ENCODE data around the gene TPK1. TPM values are rescaled to one million over a fixed set of nuclear protein-coding genes. Genes with fewer than 3 reads are reported as not detected.
A peak's percentile ranks its signal among the peaks of the same experiment; 100 is the strongest.

Gene TPK1
- total and polyA plus RNA-seq, 2 experiments from 2014 or later: 5.9 to 7.3 TPM

- TF ChIP-seq, protein P1, sequence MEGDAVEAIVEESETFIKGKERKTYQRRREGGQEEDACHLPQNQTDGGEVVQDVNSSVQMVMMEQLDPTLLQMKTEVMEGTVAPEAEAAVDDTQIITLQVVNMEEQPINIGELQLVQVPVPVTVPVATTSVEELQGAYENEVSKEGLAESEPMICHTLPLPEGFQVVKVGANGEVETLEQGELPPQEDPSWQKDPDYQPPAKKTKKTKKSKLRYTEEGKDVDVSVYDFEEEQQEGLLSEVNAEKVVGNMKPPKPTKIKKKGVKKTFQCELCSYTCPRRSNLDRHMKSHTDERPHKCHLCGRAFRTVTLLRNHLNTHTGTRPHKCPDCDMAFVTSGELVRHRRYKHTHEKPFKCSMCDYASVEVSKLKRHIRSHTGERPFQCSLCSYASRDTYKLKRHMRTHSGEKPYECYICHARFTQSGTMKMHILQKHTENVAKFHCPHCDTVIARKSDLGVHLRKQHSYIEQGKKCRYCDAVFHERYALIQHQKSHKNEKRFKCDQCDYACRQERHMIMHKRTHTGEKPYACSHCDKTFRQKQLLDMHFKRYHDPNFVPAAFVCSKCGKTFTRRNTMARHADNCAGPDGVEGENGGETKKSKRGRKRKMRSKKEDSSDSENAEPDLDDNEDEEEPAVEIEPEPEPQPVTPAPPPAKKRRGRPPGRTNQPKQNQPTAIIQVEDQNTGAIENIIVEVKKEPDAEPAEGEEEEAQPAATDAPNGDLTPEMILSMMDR (IDR thresholded peaks at IDR 0.05; ENCODE audit: low read depth, low read length): no peak
- Histone ChIP-seq H3K36me3 (no peaks in the 10 kb centered on the region), H3K4me3 (no peak overlapping the region), H3K9me3 (ENCODE audit: low read depth) (no peaks in the 10 kb centered on the region), H3K4me1 (ENCODE audit: low read depth) (peaks cover 16% of the 10 kb centered on the region), H3K27ac (no peak overlapping the region), H3K27me3 (no peaks in the 10 kb centered on the region)
- peak in 1 of 2 donors; percentile 15 for DNase-seq (ENCODE audit: low read depth in 1 of 2, low spot score in 1 of 2)
Measured at GRCh38 chr7:144747936-144748335, 87.9 kb downstream of the TPK1 start.

GRCh38 chr7:144738708-144739314 lies 97.0 kb downstream of the TPK1 start:
- no peaks in the 10 kb centered on the region for H3K9me3 ChIP-seq (ENCODE audit: low read depth)
- peak; percentile 46 to 54 for DNase-seq (ENCODE audit: low read depth in 1 of 2, low spot score in 1 of 2)
- H3K36me3 ChIP-seq: no peaks in the 10 kb centered on the region
- H3K4me1 ChIP-seq (ENCODE audit: low read depth): no peaks in the 10 kb centered on the region
- TF ChIP-seq, protein P1 (IDR thresholded peaks at IDR 0.05; ENCODE audit: low read depth, low read length): peak; percentile 80
- no peak overlapping the region for H3K27ac ChIP-seq
- H3K27me3 ChIP-seq: no peaks in the 10 kb centered on the region
- no peak overlapping the region for H3K4me3 ChIP-seq

GRCh38 chr7:144738146-144738545 lies 97.7 kb downstream of the TPK1 start:
- no peaks in the 10 kb centered on the region for H3K27me3 ChIP-seq
- DNase-seq (ENCODE audit: low read depth in 1 of 2, low spot score in 1 of 2): peak in 1 of 2 donors; percentile 4

GRCh38 chr7:144736880-144737493 lies 98.9 kb downstream of the TPK1 start:
- Histone ChIP-seq H3K4me3 (no peak overlapping the region), H3K4me1 (ENCODE audit: low read depth) (no peaks in the 10 kb centered on the region), H3K36me3 (no peaks in the 10 kb centered on the region), H3K27me3 (no peaks in the 10 kb centered on the region), H3K9me3 (ENCODE audit: low read depth) (no peaks in the 10 kb centered on the region), H3K27ac (no peak overlapping the region)
- TF ChIP-seq, protein P1 (IDR thresholded peaks at IDR 0.05; ENCODE audit: low read depth, low read length): no peak
- no peak for DNase-seq (ENCODE audit: low read depth in 1 of 2, low spot score in 1 of 2)

More at GRCh38 chr7:144738146-144738545, 97.7 kb downstream of the TPK1 start:
- TF ChIP-seq, protein P1 (IDR thresholded peaks at IDR 0.05; ENCODE audit: low read depth, low read length): no peak
- H3K9me3 ChIP-seq (ENCODE audit: low read depth): no peaks in the 10 kb centered on the region
- no peak overlapping the region for H3K4me3 ChIP-seq
- no peaks in the 10 kb centered on the region for H3K4me1 ChIP-seq (ENCODE audit: low read depth)
- no peak overlapping the region for H3K27ac ChIP-seq
- H3K36me3 ChIP-seq: no peaks in the 10 kb centered on the region

DNA sequence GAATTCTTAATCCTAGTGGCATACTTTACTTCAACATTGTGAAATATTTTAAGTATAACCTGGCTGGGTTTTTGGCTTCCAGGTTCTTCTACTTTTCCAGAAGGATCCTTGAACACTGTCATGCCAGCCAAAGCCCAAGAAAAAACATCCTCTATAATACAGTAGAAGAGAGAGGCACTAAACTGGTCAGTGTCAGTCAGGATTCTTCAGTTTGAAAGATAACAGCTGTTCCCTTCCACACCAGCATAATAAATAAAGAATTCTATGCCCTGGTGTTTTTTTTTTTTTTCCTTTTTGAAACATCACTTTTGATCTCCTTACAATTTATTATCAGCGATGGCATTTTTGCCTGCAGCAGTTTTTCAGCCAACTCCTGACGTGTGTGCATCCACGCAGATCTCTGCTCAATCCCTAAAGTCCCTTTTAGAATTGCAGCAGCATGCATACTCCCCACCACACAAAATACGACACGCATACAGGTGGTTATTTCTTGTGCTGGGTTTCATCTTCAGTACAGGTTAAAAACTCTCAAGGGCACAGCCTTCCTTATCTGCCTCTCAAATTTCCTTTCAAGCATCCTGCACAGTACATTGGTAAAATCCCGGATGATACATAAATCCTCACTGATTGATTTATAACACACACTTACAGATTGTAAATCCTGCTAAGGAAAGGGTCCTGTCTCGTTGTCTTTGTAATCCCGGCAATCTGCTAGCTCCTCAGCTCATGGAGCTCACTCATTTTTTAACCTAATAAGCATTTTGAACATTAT lies 100.2 kb downstream of the TPK1 start:
- no peaks in the 10 kb centered on the region for H3K9me3 ChIP-seq (ENCODE audit: low read depth)
- H3K27me3 ChIP-seq: no peaks in the 10 kb centered on the region
- no peaks in the 10 kb centered on the region for H3K36me3 ChIP-seq
- no peak overlapping the region for H3K4me3 ChIP-seq
- no peaks in the 10 kb centered on the region for H3K4me1 ChIP-seq (ENCODE audit: low read depth)
- no peak overlapping the region for H3K27ac ChIP-seq
- DNase-seq (ENCODE audit: low read depth in 1 of 2, low spot score in 1 of 2): no peak
- TF ChIP-seq, protein P1 (IDR thresholded peaks at IDR 0.05; ENCODE audit: low read depth, low read length): no peak

All from cardiac muscle cell (in vitro differentiated cells and primary cell).